GM18907 (cell line): Measurements from ENCODE around the gene SULT6B1.
"Not testable (repeated sequence)": the region's sequence is repeated elsewhere in the genome, so short reads cannot be mapped to it uniquely, and the experiment has no call there.

Experiments used
- ATAC-seq: cut with Tn5 transposase; IDR thresholded peaks from one replicate; pipeline ENCODE4 v1.9.1; 2021; ENCODE audit warnings: mild to moderate bottlenecking, moderate library complexity; ENCODE audit not compliant: unreplicated experiment

Gene SULT6B1

DNA sequence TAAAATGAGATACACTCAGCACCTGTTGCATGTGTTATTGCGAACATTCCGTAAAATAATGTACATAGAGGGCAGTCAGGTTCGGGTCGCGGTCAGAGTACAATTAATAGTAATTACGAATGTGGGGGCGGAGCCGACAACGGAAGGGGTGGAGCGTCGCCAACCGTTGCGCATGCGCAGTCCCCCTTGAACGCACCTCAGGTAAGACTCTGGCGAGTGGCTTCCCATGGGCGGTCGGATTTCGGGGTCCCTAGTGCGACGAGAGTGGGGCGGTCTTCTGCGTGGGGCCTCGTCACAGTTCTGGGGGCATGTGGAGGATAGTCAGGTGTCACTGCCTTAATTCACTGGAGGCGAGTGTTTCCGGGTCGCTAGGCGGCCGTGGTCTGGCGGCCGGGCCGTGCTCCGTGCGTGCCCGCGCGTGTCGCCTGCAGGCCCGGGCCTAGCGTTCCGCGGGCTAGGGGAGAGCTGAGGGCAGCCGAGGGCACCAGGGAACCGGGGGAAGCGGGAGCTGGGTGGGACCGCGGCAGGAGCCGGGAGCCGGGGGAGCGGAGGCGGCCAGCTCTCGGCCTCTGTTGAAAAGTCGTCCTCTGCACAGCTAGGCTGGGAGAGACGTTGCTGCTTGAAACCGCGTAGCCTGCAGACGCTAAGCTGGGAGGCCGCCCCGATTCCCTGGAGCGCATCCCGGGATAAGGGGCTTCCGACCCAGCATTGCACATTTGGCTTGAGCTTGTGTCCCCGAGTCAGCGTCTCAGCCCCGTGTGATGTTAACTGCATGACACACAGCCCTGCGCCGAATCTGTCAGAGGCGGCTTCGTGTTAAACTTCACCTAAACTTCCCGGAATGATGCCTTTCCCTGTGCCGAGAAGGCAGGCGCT is 8.1 kb upstream of the SULT6B1 start, which contains the start of gene CEBPZOS:
Gene CEBPZOS (plus strand): TSS at position 177 of the 876 bp plus-strand sequence. CDS start 3,209 bp downstream, outside the sequence.
- ATAC-seq: peak; percentile 75

DNA sequence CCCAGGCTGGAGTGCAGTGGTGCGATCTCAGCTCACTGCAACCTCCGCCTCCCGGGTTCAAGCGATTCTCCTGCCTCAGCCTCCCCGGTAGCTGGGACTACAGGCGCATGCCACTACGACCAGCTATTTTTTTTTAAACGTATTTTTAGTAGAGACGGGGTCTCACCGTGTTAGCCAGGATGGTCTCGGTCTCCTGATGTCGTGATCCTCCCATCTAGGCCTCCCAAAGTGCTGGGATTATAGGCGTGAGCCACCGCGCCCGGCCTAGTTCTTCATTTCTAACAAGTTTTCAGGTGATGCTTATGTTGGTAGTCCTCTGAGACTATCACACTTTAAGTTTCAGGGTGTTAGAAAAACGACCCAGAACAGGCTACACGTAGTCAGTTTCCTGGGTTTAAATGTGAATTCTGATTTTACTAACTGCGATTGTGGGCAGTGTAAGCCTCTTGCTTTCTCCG is 7.4 kb upstream of the SULT6B1 start:
- not testable (repeated sequence) for ATAC-seq

DNA sequence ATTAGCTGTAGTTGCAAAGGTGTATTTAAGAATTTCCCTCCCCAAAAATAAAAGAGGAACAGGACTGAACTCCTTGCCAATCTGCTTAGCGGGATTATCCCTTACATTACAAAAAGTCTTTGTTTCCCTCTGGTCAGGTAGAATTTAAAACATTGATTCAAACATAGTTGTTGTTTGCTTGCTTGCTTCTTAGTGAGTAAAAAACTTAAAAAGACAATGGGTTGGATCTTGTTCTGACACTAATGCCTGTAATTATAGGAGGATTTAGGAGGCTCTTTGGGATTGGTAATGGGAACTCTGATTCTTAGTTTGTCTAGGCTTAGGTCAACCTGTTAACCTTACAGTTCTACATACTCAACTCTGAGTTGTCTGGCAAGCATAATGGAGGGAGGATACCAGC is 4.1 kb upstream of the SULT6B1 start:
- ATAC-seq: no peak

DNA sequence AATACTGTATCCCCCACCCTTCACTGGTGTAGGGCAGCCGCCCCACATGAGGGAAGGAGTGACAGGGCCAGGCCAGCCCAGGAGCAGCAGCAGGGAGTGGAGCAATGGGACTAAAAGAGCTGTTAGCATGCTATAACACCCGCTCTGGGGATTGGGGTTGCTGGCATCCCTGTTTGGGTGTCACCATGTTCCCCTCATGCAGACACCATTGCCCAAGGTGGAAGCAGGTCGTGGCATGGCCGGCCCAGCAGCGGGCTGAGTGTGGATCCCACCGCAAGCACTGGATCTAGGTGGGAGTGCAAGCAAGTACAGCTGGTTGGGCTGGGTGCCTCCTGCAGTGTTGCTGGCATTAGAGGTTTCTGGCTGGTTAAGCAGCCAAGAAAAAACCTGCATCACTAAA is 3.3 kb upstream of the SULT6B1 start:
- ATAC-seq: no peak

DNA sequence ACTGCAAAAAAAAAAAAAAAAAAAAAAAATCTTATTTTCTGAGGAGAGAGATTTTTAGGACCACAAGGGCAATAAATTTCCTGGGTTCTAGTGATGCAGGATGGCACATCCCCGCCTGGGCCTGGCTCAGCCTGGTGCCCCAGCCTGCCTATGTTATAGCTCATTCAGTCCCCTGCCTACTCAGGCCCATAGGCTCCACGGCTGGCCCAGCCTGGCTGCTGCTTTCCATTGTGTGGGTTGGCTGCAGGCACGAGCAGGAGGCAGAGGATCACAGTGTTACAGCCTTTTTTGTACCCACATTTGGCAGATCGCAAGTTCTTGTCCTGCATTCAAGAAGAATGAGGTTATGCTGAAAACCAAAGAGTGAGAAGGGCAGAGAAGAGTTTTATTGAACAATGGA is 2.8 kb upstream of the SULT6B1 start:
- ATAC-seq: no peak

DNA sequence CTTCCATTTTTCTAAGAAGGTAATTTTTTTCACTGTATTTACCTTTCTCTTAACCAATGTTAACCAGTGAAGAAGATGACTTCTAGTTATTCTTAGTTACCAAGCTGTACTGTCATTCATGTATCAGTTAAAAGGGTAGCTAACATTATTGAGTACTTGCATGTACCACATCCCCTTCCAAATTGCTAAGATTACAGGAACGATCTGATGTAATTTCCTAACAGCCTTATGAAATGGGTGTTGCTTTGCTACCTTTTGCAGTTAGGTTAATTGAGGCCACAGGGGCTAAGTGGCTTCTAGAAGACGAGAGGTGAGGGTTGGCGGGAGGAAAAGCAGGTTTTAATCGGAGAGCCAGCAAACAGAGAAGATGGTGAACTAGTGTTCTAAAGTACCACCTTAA is 1.8 kb upstream of the SULT6B1 start:
- ATAC-seq: no peak

DNA sequence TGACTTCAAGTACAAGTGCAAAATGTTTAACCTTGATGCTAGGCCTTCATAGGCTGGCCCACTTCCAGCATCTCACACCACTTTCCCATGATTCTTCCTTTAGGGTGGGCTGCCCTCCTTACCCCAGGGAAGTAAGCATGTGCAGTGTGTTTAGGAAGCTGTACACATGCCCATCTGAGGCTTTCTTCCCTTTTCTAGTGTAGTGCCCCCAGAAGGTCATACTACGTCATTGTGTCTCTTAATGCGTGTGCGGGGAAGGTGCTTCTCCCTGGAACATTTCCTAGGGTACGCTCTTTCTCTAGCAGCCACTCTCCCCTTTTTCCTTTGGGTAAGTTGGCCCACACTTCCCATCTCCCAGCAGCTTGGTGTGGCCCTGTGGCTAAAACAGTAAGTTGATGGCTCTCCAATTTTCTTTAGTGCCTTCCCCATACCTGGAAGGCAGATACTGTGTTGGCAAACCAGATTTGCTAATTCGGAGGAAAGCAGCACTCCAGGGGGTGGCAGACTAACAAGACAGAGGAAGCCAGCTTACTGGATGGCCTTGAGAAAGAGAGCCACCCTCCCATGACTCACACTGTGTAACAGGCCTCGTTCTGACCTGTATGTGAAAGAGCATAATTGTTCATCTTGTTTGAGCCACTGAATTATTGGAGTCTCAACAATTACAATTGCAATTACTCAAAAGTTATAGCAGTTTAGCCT is 1.1 kb upstream of the SULT6B1 start:
- ATAC-seq: no peak

DNA sequence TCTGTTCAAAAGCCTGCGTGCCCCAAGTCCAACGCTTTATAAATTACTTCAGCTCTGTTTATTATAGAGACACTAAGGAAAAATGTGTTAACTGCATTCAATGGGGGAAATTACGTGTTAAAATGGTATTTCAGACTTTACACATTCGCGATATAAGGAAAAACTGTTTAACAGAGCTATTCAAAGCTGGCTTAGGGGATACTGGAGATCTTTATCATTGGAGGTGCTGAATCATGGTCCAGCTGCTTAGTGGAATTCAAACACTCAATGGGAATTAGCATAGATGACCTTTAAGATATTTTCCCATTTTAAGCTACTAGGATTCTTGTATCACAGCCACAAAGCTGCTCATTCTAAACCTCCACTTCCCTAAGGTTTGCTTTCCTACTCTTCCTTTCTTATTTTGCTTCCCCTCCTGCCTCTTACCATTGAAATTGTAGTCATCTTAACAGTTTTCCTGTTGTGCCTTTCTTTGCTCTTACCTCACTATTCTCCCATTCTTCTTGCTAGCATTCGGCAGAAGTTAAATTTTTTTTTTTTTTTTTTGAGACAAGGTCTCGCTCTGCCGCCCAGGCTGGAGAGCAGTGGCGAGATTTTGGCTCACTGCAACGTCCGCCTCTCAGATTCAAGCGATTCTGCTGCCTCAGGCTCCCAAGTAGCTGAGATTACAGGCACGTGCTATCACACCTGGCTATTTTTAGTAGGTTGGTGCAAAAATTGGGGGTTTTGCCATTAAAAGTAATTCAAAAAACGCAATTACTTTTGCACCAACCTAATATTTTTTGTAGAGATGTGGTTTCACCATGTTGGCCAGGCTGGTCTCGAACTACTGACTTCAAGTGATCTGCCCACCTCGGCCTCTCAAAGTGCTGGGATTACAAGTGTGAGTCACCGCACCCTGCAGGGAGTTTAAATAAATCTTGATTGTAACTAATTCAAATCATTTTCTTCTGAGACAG is 6.5 kb downstream of the SULT6B1 start:
- ATAC-seq: no peak

DNA sequence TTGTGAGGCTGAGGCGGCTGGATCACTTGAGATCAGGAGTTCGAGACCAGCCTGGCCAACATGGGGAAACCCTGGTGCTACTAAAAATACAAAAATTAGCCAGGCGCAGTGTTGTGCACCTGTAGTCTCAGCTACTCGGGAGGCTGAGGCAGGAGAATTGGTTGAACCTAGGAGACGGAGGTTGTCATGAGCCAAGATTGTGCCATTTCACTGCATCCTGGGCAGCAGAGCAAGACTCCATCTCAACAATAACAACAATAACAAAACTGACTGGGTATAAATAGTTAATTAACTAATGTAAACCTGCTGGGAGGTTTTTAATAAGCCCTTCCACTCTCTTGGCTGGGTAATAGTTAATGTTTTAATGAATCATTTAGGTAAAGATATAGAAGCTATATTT is 7.8 kb downstream of the SULT6B1 start:
- no peak for ATAC-seq

DNA sequence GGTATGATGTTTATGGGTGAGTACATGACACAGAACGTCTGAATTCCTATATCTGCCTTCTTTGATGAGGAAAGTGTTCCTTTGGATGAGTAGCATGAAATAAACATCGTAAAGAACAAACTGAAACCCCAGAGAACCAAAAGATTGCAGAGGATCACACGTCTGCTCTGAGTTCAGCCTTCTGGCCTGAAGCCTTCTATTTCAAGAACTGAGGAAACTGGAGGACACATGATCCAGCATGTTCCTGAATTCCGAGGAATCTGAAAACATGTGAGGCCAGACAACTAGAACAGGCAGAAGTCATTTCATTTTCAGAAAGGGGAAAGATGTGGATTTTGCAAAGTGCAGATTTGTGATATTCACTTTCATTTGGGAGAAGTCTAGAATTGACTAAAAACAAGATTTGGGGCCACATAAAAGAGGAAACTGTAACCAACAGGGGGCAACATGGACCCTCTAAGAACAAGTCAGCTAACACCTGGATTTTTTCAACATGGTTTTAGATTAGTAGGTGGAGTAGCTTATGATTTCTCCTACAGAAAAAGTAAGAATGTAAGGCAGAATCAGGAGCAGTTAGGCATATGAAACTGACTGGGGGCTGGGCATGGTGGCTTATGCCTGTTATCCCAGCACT is 8.3 kb downstream of the SULT6B1 start:
- no peak for ATAC-seq

DNA sequence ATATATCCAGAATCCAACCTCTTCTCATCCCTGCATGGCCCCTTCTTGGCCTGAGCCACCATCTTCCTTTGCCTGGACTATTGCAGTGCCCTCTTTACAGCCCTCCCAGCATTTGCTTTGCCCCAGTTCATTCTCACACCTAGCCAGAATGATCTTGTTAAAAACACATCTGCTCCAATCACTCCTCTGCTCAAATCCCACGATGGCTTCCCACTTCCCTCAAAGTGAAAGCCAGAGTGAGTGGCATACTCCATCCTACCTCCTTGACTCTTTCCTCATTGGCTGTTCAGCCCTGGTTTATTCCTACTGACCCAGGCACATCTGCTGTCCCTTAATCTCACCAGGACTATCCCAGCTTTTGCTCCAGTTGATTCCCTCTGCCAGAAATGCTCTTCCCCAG is 14.7 kb downstream of the SULT6B1 start:
- no peak for ATAC-seq

DNA sequence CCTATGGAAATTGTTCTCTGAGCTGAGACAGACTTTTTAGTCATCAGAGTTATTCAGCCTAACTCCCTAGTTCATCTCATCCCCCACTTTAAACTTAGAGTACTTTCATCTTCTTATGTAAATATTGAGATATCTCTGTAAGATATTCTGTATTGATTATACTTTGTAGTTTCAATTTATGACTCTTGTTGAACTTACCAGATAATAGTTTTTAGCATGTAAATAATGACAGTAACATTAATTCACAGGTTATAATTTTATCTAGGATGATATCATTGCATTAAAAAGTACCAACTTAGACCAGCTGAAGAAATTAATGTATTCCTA is 16.9 kb downstream of the SULT6B1 start:
- ATAC-seq: no peak

DNA sequence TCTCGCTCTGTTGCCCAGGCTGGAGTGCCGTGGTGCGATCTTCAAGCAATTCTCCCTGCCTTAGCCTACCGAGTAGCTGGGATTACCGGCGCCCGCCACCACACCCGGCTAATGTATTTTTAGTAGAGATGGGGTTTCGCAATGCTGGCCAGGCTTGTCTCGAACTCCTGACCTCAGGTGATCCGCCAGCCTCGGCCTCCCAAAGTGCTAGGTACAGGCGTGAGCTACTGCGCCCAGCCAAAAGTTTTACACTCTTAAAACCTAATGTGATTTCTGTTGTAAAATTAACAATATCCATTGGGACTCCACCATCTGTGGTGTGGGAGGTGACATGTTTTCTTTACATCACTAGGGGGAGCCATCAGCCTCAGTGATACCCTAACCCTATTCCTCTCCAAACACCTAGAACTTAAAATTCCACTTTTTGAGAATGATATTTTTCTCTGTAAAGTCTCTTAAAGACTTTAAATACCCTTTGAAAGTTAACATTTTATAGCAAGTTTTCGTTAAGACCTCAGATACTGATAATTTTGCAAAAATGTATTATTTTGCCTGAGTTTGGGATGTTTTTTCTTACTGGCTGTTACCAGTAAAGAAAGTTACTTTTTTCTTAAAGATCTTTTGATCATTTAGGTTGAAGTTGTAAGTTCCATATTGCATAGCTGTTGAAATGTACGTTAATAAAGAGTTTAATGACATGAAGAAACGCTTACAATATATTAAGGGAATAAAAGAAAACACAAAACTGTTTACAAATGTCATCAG is 20.1 kb downstream of the SULT6B1 start:
- ATAC-seq: peak; percentile 46

DNA sequence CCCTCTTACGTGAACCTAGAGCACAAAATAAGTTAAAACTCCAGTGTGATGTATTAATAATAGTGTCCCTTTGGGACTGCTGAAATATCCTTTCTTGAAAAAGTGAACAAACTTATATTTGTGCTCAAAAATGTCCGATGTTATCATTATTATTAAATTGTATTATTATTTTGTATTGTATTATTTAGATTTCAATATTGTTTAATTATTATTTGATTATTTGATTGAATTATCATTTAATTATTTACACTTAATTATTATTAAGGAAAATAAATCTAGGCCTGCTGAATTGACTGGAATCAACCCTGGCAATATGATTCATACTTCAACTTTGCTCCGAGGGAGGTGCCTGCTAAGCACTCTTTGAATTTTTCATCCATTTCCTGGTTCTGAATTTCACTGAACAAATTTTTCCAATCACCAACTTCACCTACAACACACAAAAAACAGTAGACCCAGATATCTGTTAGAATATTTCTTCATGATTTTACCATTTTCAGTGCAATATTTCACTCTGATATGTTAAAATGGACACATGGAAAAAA is 20.8 kb downstream of the SULT6B1 start:
- no peak for ATAC-seq

DNA sequence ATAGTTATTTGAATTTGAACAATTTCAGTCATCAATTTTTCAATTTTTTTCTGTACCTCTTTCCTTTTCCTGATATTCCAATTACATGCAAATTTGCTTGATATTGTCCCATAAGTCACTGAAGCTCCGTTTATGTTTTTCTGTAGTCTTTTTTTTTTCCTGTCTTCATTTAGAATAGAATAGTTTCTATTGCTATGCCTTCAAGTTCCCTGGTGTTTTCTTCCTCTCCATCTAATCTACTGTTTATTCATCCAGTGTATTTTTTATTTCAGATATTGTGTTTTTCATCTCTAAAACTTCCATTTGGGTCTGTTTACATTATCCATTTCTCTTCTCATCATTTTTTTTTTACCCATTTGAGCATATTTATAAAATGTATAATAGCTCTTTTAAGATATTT is 23.7 kb downstream of the SULT6B1 start:
- ATAC-seq: no peak

DNA sequence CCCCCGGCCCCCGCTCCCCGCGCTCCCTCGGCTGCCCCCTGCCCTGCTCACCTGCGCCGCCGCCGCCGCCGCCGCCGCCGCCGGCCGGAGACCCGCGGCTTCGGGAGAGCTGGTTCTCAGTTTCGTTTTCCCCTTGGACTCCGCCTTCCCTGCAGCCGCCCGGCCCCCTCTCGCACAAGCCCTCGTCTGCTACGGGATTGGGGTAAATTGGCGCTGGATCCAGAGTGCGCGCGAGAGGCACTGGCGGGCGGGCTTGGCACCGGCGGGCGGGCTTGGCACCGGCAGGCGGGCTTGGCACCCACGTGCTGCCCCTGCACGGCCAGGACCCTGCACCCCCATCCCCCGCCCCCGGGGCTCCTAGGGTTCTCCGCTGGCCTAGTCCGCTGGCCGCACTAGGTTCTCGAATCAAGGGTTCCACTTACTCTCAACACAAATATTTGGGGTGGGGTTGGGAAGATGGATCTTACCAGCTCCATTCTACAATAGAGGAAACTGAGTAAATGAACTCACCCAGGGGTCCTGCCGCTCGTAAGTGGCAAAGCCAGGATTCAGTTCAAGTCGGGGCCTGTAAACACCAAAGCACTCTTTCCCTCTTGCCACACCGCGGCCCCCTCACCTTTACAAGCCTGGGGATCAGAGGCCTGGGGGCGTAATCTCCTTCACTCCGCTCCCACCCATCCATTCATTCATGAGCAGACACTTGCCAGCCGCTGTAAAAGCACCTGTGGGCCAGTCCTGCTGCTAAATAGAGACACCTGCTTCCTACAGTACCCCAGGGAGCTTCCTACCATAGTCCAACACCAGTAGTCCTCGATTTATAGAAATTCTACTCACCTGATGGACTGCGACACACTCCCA is 31.4 kb downstream of the SULT6B1 start, which contains the start of gene EIF2AK2:
Gene EIF2AK2 (minus strand): TSS at position 124 of the 858 bp plus-strand sequence. CDS start 9,174 bp downstream, outside the sequence.
- ATAC-seq: peak; percentile 89

DNA sequence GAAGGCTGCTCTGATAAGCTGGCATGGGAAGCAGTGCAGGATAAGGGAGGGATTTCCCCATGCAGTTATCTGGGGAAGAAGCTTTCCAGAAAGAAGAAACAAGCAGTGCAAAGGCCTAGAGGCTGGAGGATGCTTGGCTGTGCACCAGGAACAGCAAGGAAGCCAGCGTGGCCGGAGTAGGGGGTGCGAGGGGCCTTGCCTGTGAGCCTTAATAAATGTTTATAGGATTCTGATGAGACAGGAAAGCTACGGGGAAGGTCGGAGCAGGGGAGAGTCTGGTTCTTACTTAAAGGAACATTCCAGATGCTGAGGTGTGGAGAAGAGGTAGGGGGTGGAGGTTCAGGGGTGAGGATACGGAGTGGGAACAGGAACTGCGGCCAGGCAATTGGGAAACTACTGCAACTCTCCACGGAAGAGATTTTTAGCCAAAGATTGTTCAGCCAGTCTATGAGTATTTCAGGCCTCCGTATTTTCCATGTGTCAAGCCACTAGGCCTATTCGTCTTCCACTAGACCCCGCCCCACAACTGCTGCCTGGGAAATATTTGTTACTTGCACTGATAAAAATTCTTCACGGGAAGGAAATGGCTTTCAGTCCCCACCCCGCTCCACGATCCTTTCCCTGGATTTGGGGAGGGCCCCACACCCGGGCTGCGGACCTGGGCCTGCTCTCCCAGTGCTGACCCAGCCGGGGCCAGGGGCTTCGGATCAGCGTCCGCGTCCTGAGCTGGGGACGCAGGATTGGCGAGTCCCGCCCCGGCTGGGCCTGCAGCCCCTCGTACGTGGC is 32.2 kb downstream of the SULT6B1 start:
- ATAC-seq: peak; percentile 32

DNA sequence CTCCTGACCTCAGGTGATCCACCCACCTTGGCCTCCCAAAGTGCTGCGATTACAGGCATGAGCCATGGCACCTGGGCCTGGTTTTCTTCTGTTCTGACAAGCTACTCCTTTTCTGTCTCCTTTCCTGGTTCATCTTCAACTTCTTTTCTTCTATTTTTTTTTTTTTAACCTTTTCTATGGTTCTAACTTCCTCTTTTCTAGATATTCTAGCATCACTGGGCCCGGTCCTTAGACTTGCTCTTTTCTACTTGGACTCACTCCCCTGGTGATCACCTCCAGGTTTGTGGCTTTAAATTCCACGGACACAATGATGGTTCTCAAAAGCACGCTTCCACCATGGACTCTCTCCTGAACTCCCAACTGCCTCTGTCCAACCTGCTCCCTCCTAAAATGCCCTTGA is 33.7 kb downstream of the SULT6B1 start:
- no peak for ATAC-seq
